ENCODE results near the gene TXNDC15. TPM values are rescaled to one million over a fixed set of nuclear protein-coding genes. Genes with fewer than 3 reads are reported as not detected.

The TXNDC15 gene
- total and polyA plus RNA-seq, 3 donors from 2014 or later = 47.8 to 68.1 (median 64.2) TPM

- no peak for TF ChIP-seq CTCF (IDR thresholded peaks at IDR 0.05)
- no peak for TF ChIP-seq POLR2A (IDR thresholded peaks at IDR 0.05)
- no peak overlapping the region for H3K4me3 ChIP-seq
- H3K27ac ChIP-seq = no peak overlapping the region
- no peak for DNase-seq
- H3K4me1 ChIP-seq = no peaks in the 10 kb centered on the region
- intact Hi-C loops (cut with DNase I; ENCODE audit: low total_unique reads) = no loop called here
- WGBS, 2 donors = 93 to 96% methylated on average over 1 of the region's 1 CpG
- no peaks in the 10 kb centered on the region for H3K36me3 ChIP-seq (ENCODE audit: low read depth, missing control alignments)
- no peaks in the 10 kb centered on the region for H3K9me3 ChIP-seq
- no peaks in the 10 kb centered on the region for H3K27me3 ChIP-seq
Measured at GRCh38 chr5:134891473-134891872, 17.3 kb downstream of the TXNDC15 start.

- no peaks in the 10 kb centered on the region for H3K36me3 ChIP-seq (ENCODE audit: low read depth, missing control alignments)
Measured at GRCh38 chr5:134892282-134892681, 18.1 kb downstream of the TXNDC15 start.

GRCh38 chr5:134892926-134893325 is 18.8 kb downstream of the TXNDC15 start:
- no peak overlapping the region for H3K4me3 ChIP-seq
- WGBS, 2 donors = 91 to 100% methylated on average over 2 of the region's 2 CpGs
- H3K4me1 ChIP-seq = no peaks in the 10 kb centered on the region
- intact Hi-C loops (cut with DNase I; ENCODE audit: low total_unique reads) = no loop called here
- H3K9me3 ChIP-seq = no peaks in the 10 kb centered on the region
- H3K36me3 ChIP-seq (ENCODE audit: low read depth, missing control alignments) = no peaks in the 10 kb centered on the region
- no peak for TF ChIP-seq CTCF (IDR thresholded peaks at IDR 0.05)
- no peak for TF ChIP-seq POLR2A (IDR thresholded peaks at IDR 0.05)
- H3K27me3 ChIP-seq = no peaks in the 10 kb centered on the region
- H3K27ac ChIP-seq = no peak overlapping the region
- no peak for DNase-seq

More at GRCh38 chr5:134892282-134892681, 18.1 kb downstream of the TXNDC15 start:
- Histone ChIP-seq H3K27ac (no peak overlapping the region), H3K4me3 (no peak overlapping the region), H3K27me3 (no peaks in the 10 kb centered on the region), H3K9me3 (no peaks in the 10 kb centered on the region), H3K4me1 (no peaks in the 10 kb centered on the region)
- 92 to 96% methylated on average over 3 of the region's 3 CpGs for WGBS, 2 donors
- intact Hi-C loops (cut with DNase I; ENCODE audit: low total_unique reads) = no loop called here
- TF ChIP-seq POLR2A (IDR thresholded peaks at IDR 0.05) (no peak), CTCF (IDR thresholded peaks at IDR 0.05) (no peak)
- DNase-seq = no peak

GRCh38 chr5:134893748-134894505 is 19.8 kb downstream of the TXNDC15 start:
- intact Hi-C loops (cut with DNase I; ENCODE audit: low total_unique reads) = no loop called here
- TF ChIP-seq POLR2A (IDR thresholded peaks at IDR 0.05) (no peak), CTCF (IDR thresholded peaks at IDR 0.05) (no peak)
- H3K9me3 ChIP-seq = no peaks in the 10 kb centered on the region
- DNase-seq = no peak
- no peaks in the 10 kb centered on the region for H3K36me3 ChIP-seq (ENCODE audit: low read depth, missing control alignments)
- no peaks in the 10 kb centered on the region for H3K4me1 ChIP-seq
- no peak overlapping the region for H3K27ac ChIP-seq
- no peak overlapping the region for H3K4me3 ChIP-seq
- no peaks in the 10 kb centered on the region for H3K27me3 ChIP-seq
- 79 to 84% methylated on average over 7 of the region's 7 CpGs for WGBS, 2 donors

All from testis (tissue), 3 donors.